Pancreas (tissue), 10 donors: ENCODE results near the gene PTPRO. TPM values are rescaled to one million over a fixed set of nuclear protein-coding genes. Genes with fewer than 3 reads are reported as not detected.

Experiments
- ATAC-seq, 4 donors: fragments of 200-7000 bp; cut with Tn5 transposase; one replicate each; pipeline versions ENCODE4 v1.8.0 to v1.9.1; 2020; ENCODE audit warnings: mild to moderate bottlenecking in 4 of 4, moderate library complexity in 4 of 4
- DNase-seq, 6 donors: peaks; one replicate each; pipeline ENCODE4 v3.0.0-alpha.2; 2020
- FAIRE-seq: peaks from 2 replicates; lab custom pipeline; 2012; peaks lifted over from hg19 to GRCh38; lab: Jason Lieb, UNC
- H3K27ac ChIP-seq, 4 donors: fragments of 200-600 bp; sonication (generic); 1 replicate in 3 of 4; 2 replicates in 1 of 4; pipeline versions ENCODE4 v1.5.0 to v1.8.0; 2020
- H3K27me3 ChIP-seq, 4 donors: fragments of 200-600 bp; one replicate each; pipeline ENCODE4 v1.8.0; 2021
- H3K36me3 ChIP-seq, 3 donors: fragments of 200-600 bp; sonication (generic) in 1 of 3; one replicate each; pipeline versions ENCODE4 v1.5.0 to v1.8.0; 2020 to 2021
- H3K4me1 ChIP-seq, 3 donors: fragments of 200-600 bp; one replicate each; pipeline ENCODE4 v1.8.0; 2021
- H3K4me3 ChIP-seq, 4 donors: fragments of 200-600 bp; sonication (generic) in 2 of 4; one replicate each; pipeline versions ENCODE4 v1.5.0 to v1.8.0; 2020 to 2021
- H3K9me3 ChIP-seq, 4 donors: fragments of 200-600 bp; one replicate each; pipeline ENCODE4 v1.8.0; 2021
- CTCF ChIP-seq, 4 donors: fragments of 200-600 bp; sonication (generic) in 3 of 4; IDR thresholded peaks; one replicate each; pipeline versions ENCODE4 v1.5.0 to v1.8.0; 2021; ENCODE audit warnings: antibody characterized with exemption in 4 of 4
- WGBS, 2 donors: extraction: QIAGEN DNeasy Blood & Tissue Kit; methylation state at CpG; one replicate each; pipeline ENCODE4 v1.1.7; 2013; 5-methylcytosine and 5-hydroxymethylcytosine counted together
- intact Hi-C, 3 donors: fragments of 100-400 bp; cut with DNase I; formaldehyde crosslinking; loops; one replicate each; pipeline versions ENCODE4 v1.11.1 to v1.14.2; 2022
- polyA plus RNA-seq, 2 donors: library from polyadenylated mRNA; stranded (reverse); fragments of 200-250 nt; gene quantifications; one replicate each; pipeline ENCODE4 v1.2.3, GENCODE V29; 2013
- total RNA-seq, 6 donors: library from RNA; stranded (reverse); fragmentation: NEBNext Ultra II Directional in 4 of 6; extraction: Animal tissue kit (Norgen Biotek cat#: 25700) in 4 of 6; gene quantifications; one replicate each; pipeline versions ENCODE4 v1.2.1 to v1.2.4, GENCODE V29; 2021 to 2023
- donor health status: healthy with polysubstance abuse.
- donor health status: DM: no; HTN: no; CAD: no; lungs with moderate emphysema.
- donor health status: DM: no; HTN: no; CAD: no.
- donor health status: control.
- donor health status: control.
- donor health status: Bipolar disorder and iron deficiency.
- donor health status: DM: yes; HTN: yes; CAD: no.
- donor health status: DM: no; HTN: no; CAD: no.
- donor health status: DM: no; HTN: no; CAD: no.
- donor health status: DM: yes; HTN: yes; CAD: no.

The PTPRO gene
- total and polyA plus RNA-seq, 8 donors, result 0.11 to 2.6 (median 0.31) TPM; not detected in 1

DNA sequence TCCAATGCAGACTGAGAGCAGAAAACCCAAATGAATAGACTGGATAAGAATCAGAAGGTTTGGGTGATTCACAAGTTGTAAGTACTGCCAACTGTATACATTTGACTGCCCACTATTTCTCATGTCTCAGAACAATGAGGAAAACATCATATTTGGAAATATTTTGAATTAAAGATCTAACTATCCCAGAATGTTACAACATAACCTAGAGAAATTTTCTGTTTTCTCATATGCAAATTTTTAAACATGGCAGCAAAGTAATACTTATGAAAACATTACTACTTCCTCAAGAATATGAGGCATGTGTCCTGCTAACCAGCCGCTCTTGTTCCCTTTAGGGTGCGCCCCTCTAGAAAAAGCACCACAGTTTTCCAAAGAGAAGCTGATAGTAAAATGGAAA is 179.9 kb downstream of the PTPRO start:
- intact Hi-C loops, result no loop called here
- WGBS, 2 donors, result 49 to 50% methylated on average over 2 of the region's 2 CpGs
- H3K27me3 ChIP-seq, result peaks cover 0 to 3% (median 0%) of the 10 kb centered on the region in 4 donors
- FAIRE-seq, result no peak
- H3K27ac ChIP-seq, result no peak overlapping the region
- no peak for DNase-seq
- H3K9me3 ChIP-seq, result no peaks in the 10 kb centered on the region
- no peak overlapping the region for H3K4me3 ChIP-seq
- H3K36me3 ChIP-seq, result no peaks in the 10 kb centered on the region
- no peak for TF ChIP-seq CTCF (IDR thresholded peaks at IDR 0.05)
- no peak for ATAC-seq
- peaks cover 0 to 8% (median 2%) of the 10 kb centered on the region in 3 donors for H3K4me1 ChIP-seq

DNA sequence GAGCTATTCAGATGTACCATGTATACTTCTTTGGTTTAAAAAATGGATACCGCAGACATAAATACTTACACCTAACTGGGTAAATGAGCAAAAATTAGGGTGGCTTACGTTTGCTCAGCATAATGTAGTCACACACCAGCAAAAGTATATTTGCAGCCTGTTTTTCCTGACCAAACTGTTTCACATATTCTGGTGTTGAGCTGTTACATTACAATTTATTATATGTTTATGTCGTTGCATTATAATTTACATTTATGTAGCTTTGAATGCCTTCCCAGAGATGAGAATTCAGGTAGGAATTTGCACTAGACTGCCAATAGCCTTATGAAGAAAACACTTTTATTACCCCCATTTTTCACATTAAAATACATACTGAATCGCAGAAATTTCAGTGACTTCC is 183.3 kb downstream of the PTPRO start:
- ATAC-seq, result no peak
- no peak for DNase-seq
- intact Hi-C loops, result no loop called here
- Histone ChIP-seq H3K36me3 (no peaks in the 10 kb centered on the region), H3K27ac (no peak overlapping the region), H3K27me3 (no peaks in the 10 kb centered on the region), H3K4me1 (peaks cover 0 to 2% (median 0%) of the 10 kb centered on the region in 3 donors), H3K4me3 (no peak overlapping the region), H3K9me3 (no peaks in the 10 kb centered on the region)
- WGBS, 2 donors, result 65 to 68% methylated on average over 4 of the region's 4 CpGs
- FAIRE-seq, result no peak
- TF ChIP-seq CTCF (IDR thresholded peaks at IDR 0.05), result no peak

DNA sequence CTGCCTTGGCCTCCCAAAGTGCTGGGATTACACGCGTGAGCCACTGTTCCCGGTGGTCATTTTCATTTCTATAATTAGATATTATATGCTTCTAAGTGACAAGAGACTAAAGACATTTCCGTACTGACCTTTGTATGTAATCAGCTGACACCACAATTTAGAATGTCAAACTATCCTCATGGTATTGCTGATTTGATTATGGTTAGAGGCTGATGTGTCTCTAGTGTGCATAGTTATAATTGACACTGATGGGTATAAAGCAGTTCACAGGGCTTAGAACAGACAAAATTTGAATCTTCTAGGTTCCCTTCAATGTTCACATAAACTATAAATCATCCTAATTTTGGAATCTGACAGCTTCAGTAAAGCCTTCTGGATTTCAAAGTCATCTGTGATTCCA is 192.7 kb downstream of the PTPRO start:
- Histone ChIP-seq H3K4me1 (no peaks in the 10 kb centered on the region), H3K36me3 (no peaks in the 10 kb centered on the region), H3K27ac (no peak overlapping the region), H3K4me3 (no peak overlapping the region), H3K9me3 (no peaks in the 10 kb centered on the region), H3K27me3 (no peaks in the 10 kb centered on the region)
- no peak for TF ChIP-seq CTCF (IDR thresholded peaks at IDR 0.05)
- 42 to 53% methylated on average over 4 of the region's 4 CpGs for WGBS, 2 donors
- FAIRE-seq (no peak), ATAC-seq (no peak), DNase-seq (no peak)
- intact Hi-C loops, result no loop called here

DNA sequence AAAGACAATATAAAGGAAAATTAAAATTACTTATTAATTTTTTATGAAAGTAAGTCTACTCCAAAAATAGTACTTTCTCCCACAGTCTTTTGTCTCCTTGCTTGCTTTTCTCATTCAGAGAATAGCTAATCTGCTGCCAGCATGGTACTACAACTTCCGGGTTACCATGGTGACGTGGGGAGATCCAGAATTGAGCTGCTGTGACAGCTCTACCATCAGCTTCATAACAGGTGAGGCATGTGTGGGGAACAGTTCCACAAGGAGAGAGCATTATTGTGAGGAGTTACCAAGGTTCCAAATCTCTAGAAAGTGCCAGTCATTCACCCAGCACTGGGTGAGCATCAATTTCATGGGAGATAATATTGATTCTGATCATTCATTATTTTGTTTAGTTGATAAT is 197.8 kb downstream of the PTPRO start:
- no peak for TF ChIP-seq CTCF (IDR thresholded peaks at IDR 0.05)
- Histone ChIP-seq H3K27ac (no peak overlapping the region), H3K4me3 (no peak overlapping the region), H3K9me3 (no peaks in the 10 kb centered on the region), H3K36me3 (no peaks in the 10 kb centered on the region), H3K4me1 (no peaks in the 10 kb centered on the region), H3K27me3 (no peaks in the 10 kb centered on the region)
- ATAC-seq, result no peak
- intact Hi-C loops, result loop anchor here in 1 of 3 donors (5.0 kb wide), 1 partner anchor 243 kb away; no protein-coding TSS in a partner anchor
- 39 to 45% methylated on average over 2 of the region's 2 CpGs for WGBS, 2 donors
- no peak for DNase-seq
- no peak for FAIRE-seq

DNA sequence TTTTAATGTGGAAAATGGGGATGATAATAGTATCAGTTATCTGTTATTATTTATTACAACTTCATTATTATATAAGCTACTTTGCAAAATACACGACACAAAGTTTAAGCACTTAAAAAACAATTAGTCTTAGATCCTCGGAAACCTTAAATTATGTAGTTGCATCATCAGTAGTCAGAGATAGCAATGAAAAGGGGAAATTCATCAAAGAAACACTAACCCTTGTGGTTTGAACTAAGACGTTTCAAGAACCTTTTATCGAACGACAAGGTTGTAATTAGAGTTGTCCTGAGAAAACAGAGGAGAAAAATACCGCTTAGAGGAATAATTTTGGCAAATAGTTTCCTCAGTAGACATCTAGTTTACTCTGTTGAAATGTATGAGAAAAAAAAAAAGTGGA is 198.5 kb downstream of the PTPRO start:
- DNase-seq (no peak), ATAC-seq (no peak), FAIRE-seq (no peak)
- H3K27ac ChIP-seq, result no peak overlapping the region
- H3K27me3 ChIP-seq, result no peaks in the 10 kb centered on the region
- no peaks in the 10 kb centered on the region for H3K36me3 ChIP-seq
- WGBS, 2 donors, result 24 to 36% methylated on average over 6 of the region's 6 CpGs
- intact Hi-C loops, result loop anchor here in 1 of 3 donors (5.0 kb wide), 1 partner anchor 244 kb away; no protein-coding TSS in a partner anchor
- no peaks in the 10 kb centered on the region for H3K9me3 ChIP-seq
- H3K4me3 ChIP-seq, result no peak overlapping the region
- no peaks in the 10 kb centered on the region for H3K4me1 ChIP-seq
- no peak for TF ChIP-seq CTCF (IDR thresholded peaks at IDR 0.05)
